Measurements from ENCODE around the gene FRYL.

FRYL gene

DNA sequence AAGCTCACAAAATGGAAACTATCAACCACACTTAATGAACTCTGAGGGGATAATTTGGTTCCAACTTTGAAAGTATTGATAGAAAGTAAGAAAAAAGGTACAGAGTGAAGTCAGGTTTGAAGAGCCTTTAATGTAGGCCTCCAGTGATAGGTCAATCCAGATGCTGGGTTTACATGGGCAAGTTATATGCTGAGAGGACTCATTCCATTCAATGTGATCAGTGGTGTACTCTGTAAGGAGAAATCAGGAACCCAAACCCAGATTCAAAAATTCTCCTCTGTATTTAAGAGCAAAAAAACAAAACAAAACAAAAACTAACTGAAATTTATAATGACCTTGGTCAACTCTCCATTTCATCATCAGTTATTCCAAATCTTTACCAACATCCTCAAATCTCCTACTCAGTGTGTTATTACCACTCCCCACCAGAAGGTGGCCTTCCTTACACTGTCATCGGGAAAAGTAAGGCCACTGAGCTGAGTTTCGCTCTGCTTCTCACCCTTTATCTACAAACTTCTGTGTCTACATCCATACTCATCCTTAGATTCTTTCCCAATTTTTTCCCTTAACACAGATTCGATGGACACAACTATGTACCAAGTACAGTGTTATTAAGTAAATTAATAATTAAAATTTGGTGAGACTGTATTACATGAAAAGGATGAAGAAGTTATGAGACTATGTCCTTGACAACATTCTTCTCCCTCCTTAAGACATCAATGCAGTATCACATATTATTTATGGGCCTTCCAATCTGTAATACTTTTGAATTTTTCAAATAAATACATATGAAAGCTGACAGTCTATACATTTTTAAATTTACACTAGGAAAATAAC is 201.7 kb downstream of the FRYL start:
- Histone ChIP-seq H3K9me3 (ENCODE audit: control insufficient read depth, insufficient read depth, low read length) (no peaks in the 10 kb centered on the region), H3K9ac (ENCODE audit: low read depth, low read length) (no peak overlapping the region), H3K36me3 (ENCODE audit: control insufficient read depth, insufficient read depth, low read length) (no peaks in the 10 kb centered on the region), H3K4me1 (ENCODE audit: control insufficient read depth, insufficient read depth, low read length) (no peaks in the 10 kb centered on the region), H3K27me3 (ENCODE audit: control insufficient read depth, insufficient read depth, low read length) (no peaks in the 10 kb centered on the region), H3K4me3 (ENCODE audit: low read depth, low read length) (no peak overlapping the region)

- Histone ChIP-seq H3K36me3 (ENCODE audit: control insufficient read depth, insufficient read depth, low read length) (peaks cover 4% of the 10 kb centered on the region), H3K27me3 (ENCODE audit: control insufficient read depth, insufficient read depth, low read length) (no peaks in the 10 kb centered on the region), H3K9me3 (ENCODE audit: control insufficient read depth, insufficient read depth, low read length) (no peaks in the 10 kb centered on the region), H3K4me3 (ENCODE audit: low read depth, low read length) (no peak overlapping the region), H3K9ac (ENCODE audit: low read depth, low read length) (no peak overlapping the region), H3K4me1 (ENCODE audit: control insufficient read depth, insufficient read depth, low read length) (no peaks in the 10 kb centered on the region)
These were observed 204.1 kb downstream of the FRYL start for GRCh38 chr4:48575964-48576363.

GRCh38 chr4:48571471-48571870 is 208.6 kb downstream of the FRYL start:
- Histone ChIP-seq H3K27me3 (ENCODE audit: control insufficient read depth, insufficient read depth, low read length) (no peaks in the 10 kb centered on the region), H3K4me3 (ENCODE audit: low read depth, low read length) (no peak overlapping the region), H3K9me3 (ENCODE audit: control insufficient read depth, insufficient read depth, low read length) (no peaks in the 10 kb centered on the region), H3K4me1 (ENCODE audit: control insufficient read depth, insufficient read depth, low read length) (no peaks in the 10 kb centered on the region), H3K9ac (ENCODE audit: low read depth, low read length) (no peak overlapping the region), H3K36me3 (ENCODE audit: control insufficient read depth, insufficient read depth, low read length) (peaks cover 4% of the 10 kb centered on the region)

DNA sequence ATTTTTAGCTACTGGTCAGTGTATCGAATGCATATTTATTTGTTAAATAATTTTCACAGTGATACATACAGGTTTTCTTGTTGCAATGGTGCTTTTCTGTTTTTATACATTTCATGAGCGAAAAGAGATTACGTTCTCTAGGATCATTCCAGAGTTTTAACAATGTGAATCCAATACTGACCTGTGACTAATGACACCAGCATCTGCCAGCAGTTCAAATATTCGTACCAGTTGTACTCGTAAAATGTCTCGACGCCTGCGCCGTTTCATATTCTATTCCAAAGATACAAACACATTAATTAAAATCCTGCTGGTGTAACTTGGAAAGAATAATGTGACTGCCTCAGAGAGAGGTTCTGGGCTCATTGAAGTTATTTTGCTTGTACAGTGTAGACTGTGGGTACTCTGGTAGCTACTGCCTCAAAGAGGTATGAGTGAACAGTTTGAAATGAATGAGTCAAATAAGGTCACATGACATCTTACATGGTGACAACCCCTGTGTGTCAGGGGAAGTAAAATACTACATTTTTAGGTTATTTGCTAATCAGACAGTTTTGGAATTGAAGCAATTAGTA is 209.3 kb downstream of the FRYL start:
- Histone ChIP-seq H3K9me3 (ENCODE audit: control insufficient read depth, insufficient read depth, low read length) (no peaks in the 10 kb centered on the region), H3K36me3 (ENCODE audit: control insufficient read depth, insufficient read depth, low read length) (peaks cover 4% of the 10 kb centered on the region), H3K9ac (ENCODE audit: low read depth, low read length) (no peak overlapping the region), H3K4me1 (ENCODE audit: control insufficient read depth, insufficient read depth, low read length) (no peaks in the 10 kb centered on the region), H3K27me3 (ENCODE audit: control insufficient read depth, insufficient read depth, low read length) (no peaks in the 10 kb centered on the region), H3K4me3 (ENCODE audit: low read depth, low read length) (no peak overlapping the region)

- H3K27me3 ChIP-seq (ENCODE audit: control insufficient read depth, insufficient read depth, low read length), result no peaks in the 10 kb centered on the region
- H3K4me3 ChIP-seq (ENCODE audit: low read depth, low read length), result no peak overlapping the region
- no peaks in the 10 kb centered on the region for H3K9me3 ChIP-seq (ENCODE audit: control insufficient read depth, insufficient read depth, low read length)
- H3K36me3 ChIP-seq (ENCODE audit: control insufficient read depth, insufficient read depth, low read length), result no peaks in the 10 kb centered on the region
- no peaks in the 10 kb centered on the region for H3K4me1 ChIP-seq (ENCODE audit: control insufficient read depth, insufficient read depth, low read length)
- H3K9ac ChIP-seq (ENCODE audit: low read depth, low read length), result no peak overlapping the region
These were observed 214.1 kb downstream of the FRYL start for GRCh38 chr4:48566034-48566384.

- Histone ChIP-seq H3K4me1 (ENCODE audit: control insufficient read depth, insufficient read depth, low read length) (no peaks in the 10 kb centered on the region), H3K36me3 (ENCODE audit: control insufficient read depth, insufficient read depth, low read length) (no peaks in the 10 kb centered on the region), H3K9ac (ENCODE audit: low read depth, low read length) (no peak overlapping the region), H3K27me3 (ENCODE audit: control insufficient read depth, insufficient read depth, low read length) (no peaks in the 10 kb centered on the region), H3K9me3 (ENCODE audit: control insufficient read depth, insufficient read depth, low read length) (no peaks in the 10 kb centered on the region), H3K4me3 (ENCODE audit: low read depth, low read length) (no peak overlapping the region)
These were observed 214.6 kb downstream of the FRYL start for GRCh38 chr4:48565362-48566033.

- no peak overlapping the region for H3K9ac ChIP-seq (ENCODE audit: low read depth, low read length)
- no peaks in the 10 kb centered on the region for H3K4me1 ChIP-seq (ENCODE audit: control insufficient read depth, insufficient read depth, low read length)
- no peaks in the 10 kb centered on the region for H3K36me3 ChIP-seq (ENCODE audit: control insufficient read depth, insufficient read depth, low read length)
- no peaks in the 10 kb centered on the region for H3K9me3 ChIP-seq (ENCODE audit: control insufficient read depth, insufficient read depth, low read length)
- H3K4me3 ChIP-seq (ENCODE audit: low read depth, low read length), result no peak overlapping the region
- H3K27me3 ChIP-seq (ENCODE audit: control insufficient read depth, insufficient read depth, low read length), result no peaks in the 10 kb centered on the region
These were observed 215.9 kb downstream of the FRYL start for GRCh38 chr4:48564151-48564550.

- H3K4me1 ChIP-seq (ENCODE audit: control insufficient read depth, insufficient read depth, low read length), result no peaks in the 10 kb centered on the region
- no peaks in the 10 kb centered on the region for H3K9me3 ChIP-seq (ENCODE audit: control insufficient read depth, insufficient read depth, low read length)
- H3K9ac ChIP-seq (ENCODE audit: low read depth, low read length), result no peak overlapping the region
- H3K36me3 ChIP-seq (ENCODE audit: control insufficient read depth, insufficient read depth, low read length), result no peaks in the 10 kb centered on the region
- H3K4me3 ChIP-seq (ENCODE audit: low read depth, low read length), result no peak overlapping the region
- H3K27me3 ChIP-seq (ENCODE audit: control insufficient read depth, insufficient read depth, low read length), result no peaks in the 10 kb centered on the region
These were observed 221.3 kb downstream of the FRYL start for GRCh38 chr4:48558819-48559218.

GRCh38 chr4:48558026-48558425 is 222.1 kb downstream of the FRYL start:
- Histone ChIP-seq H3K9me3 (ENCODE audit: control insufficient read depth, insufficient read depth, low read length) (no peaks in the 10 kb centered on the region), H3K4me1 (ENCODE audit: control insufficient read depth, insufficient read depth, low read length) (no peaks in the 10 kb centered on the region), H3K4me3 (ENCODE audit: low read depth, low read length) (no peak overlapping the region), H3K36me3 (ENCODE audit: control insufficient read depth, insufficient read depth, low read length) (no peaks in the 10 kb centered on the region), H3K27me3 (ENCODE audit: control insufficient read depth, insufficient read depth, low read length) (no peaks in the 10 kb centered on the region), H3K9ac (ENCODE audit: low read depth, low read length) (no peak overlapping the region)

- no peak overlapping the region for H3K4me3 ChIP-seq (ENCODE audit: low read depth, low read length)
- no peaks in the 10 kb centered on the region for H3K36me3 ChIP-seq (ENCODE audit: control insufficient read depth, insufficient read depth, low read length)
These were observed 222.6 kb downstream of the FRYL start for GRCh38 chr4:48557478-48557877.

DNA sequence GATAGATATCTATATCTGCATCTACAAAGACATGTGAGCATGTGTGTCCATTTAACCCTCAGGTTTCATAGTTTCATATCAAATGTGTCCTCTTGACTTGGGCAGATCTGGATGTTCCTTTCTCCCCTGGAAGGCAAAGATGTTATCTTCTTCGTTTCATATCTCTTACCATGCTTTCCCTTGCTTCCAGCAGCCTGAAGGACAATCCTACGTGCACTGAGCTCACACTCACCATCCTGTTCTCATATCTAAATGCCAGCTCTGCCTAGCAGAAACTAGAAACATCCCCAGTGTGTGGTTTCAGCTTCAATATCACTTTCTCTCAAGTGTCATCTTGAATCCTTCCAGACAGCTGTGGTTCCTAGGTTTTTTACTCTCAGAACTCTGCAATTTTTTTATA is 223.8 kb downstream of the FRYL start:
- Histone ChIP-seq H3K4me1 (ENCODE audit: control insufficient read depth, insufficient read depth, low read length) (no peaks in the 10 kb centered on the region), H3K36me3 (ENCODE audit: control insufficient read depth, insufficient read depth, low read length) (no peaks in the 10 kb centered on the region), H3K9ac (ENCODE audit: low read depth, low read length) (no peak overlapping the region), H3K9me3 (ENCODE audit: control insufficient read depth, insufficient read depth, low read length) (no peaks in the 10 kb centered on the region), H3K27me3 (ENCODE audit: control insufficient read depth, insufficient read depth, low read length) (no peaks in the 10 kb centered on the region), H3K4me3 (ENCODE audit: low read depth, low read length) (no peak overlapping the region)

More at GRCh38 chr4:48557478-48557877, 222.6 kb downstream of the FRYL start:
- no peaks in the 10 kb centered on the region for H3K9me3 ChIP-seq (ENCODE audit: control insufficient read depth, insufficient read depth, low read length)
- no peak overlapping the region for H3K9ac ChIP-seq (ENCODE audit: low read depth, low read length)
- no peaks in the 10 kb centered on the region for H3K27me3 ChIP-seq (ENCODE audit: control insufficient read depth, insufficient read depth, low read length)
- H3K4me1 ChIP-seq (ENCODE audit: control insufficient read depth, insufficient read depth, low read length), result no peaks in the 10 kb centered on the region

DNA sequence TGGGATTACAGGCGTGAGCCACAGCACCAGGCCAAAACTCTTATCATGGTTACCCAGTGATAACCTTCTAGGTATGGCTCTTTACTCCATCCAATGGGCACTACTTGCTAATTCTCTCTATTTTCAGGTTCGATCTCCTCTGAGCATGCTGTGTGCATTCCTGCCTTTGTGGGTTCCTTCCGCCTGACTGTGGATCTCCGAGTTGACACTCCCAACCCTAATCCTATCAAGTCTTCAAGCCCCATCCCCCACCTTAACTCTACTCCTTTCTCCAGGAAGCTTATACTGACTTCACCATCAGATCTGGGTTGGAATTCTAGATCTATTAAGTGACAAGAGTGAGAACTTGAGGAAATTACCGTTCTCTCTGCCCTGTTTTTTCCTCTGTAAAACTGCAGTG is 225.5 kb downstream of the FRYL start:
- no peaks in the 10 kb centered on the region for H3K9me3 ChIP-seq (ENCODE audit: control insufficient read depth, insufficient read depth, low read length)
- H3K4me1 ChIP-seq (ENCODE audit: control insufficient read depth, insufficient read depth, low read length), result no peaks in the 10 kb centered on the region
- H3K27me3 ChIP-seq (ENCODE audit: control insufficient read depth, insufficient read depth, low read length), result no peaks in the 10 kb centered on the region
- H3K36me3 ChIP-seq (ENCODE audit: control insufficient read depth, insufficient read depth, low read length), result no peaks in the 10 kb centered on the region
- no peak overlapping the region for H3K9ac ChIP-seq (ENCODE audit: low read depth, low read length)
- no peak overlapping the region for H3K4me3 ChIP-seq (ENCODE audit: low read depth, low read length)

Data from iPS-15b (cell line).